ENCODE data around the gene PIWIL4. TPM values are rescaled to one million over a fixed set of nuclear protein-coding genes. Genes with fewer than 3 reads are reported as not detected.

Gene PIWIL4
- total RNA-seq, result 10 to 100 TPM in 1 of 2 donors, under 1 TPM in 1; 0.82 to 17.2 TPM

DNA sequence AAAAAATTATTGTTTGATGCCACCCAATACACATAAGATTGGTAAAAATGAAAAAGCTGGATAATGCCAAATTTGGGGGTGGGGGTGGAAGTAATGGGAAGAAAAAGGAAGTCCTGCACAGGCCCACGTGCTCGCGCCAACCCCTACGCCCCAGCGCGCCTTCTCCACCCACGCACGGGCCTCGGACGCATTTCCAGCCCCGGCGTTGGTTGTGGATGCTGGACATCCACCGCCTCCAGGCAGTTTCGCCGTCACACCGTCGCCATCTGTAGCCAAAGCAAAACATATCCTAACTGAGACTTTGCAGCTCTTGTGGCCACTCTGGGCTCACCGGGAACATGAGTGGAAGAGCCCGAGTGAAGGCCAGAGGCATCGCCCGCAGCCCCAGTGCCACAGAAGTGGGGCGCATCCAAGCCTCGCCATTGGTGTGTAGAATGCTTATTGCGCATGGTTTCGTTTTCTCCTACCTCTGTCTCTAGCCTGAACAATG is at the start of gene PIWIL4:
PIWIL4 (plus strand) TSS at position 188 of the 490 bp plus-strand sequence; CDS start at position 339, 151 bp downstream.
- no peak within 1 kb of the TSS for H3K27ac ChIP-seq
- intact Hi-C loops (cut with DNase I), result no loop called here
- H3K36me3 ChIP-seq, result no peaks in the 10 kb centered on the region
- no peaks in the 10 kb centered on the region for H3K27me3 ChIP-seq (replicated peaks; ENCODE audit: insufficient read depth)
- no peak within 1 kb of the TSS for H3K4me3 ChIP-seq
- DNase-seq (ENCODE audit: low spot score), result no peak
- TF ChIP-seq, protein P1, sequence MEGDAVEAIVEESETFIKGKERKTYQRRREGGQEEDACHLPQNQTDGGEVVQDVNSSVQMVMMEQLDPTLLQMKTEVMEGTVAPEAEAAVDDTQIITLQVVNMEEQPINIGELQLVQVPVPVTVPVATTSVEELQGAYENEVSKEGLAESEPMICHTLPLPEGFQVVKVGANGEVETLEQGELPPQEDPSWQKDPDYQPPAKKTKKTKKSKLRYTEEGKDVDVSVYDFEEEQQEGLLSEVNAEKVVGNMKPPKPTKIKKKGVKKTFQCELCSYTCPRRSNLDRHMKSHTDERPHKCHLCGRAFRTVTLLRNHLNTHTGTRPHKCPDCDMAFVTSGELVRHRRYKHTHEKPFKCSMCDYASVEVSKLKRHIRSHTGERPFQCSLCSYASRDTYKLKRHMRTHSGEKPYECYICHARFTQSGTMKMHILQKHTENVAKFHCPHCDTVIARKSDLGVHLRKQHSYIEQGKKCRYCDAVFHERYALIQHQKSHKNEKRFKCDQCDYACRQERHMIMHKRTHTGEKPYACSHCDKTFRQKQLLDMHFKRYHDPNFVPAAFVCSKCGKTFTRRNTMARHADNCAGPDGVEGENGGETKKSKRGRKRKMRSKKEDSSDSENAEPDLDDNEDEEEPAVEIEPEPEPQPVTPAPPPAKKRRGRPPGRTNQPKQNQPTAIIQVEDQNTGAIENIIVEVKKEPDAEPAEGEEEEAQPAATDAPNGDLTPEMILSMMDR (IDR thresholded peaks at IDR 0.05), result no peak
- TF ChIP-seq POLR2AphosphoS5 (IDR thresholded peaks at IDR 0.05) (no peak), POLR2A (IDR thresholded peaks at IDR 0.05) (no peak)
- H3K9me3 ChIP-seq, result no peaks in the 10 kb centered on the region
- WGBS, result 93% methylated on average over 25 of the region's 25 CpGs
- no peaks in the 10 kb centered on the region for H3K4me1 ChIP-seq (replicated peaks)

GRCh38 chr11:94518300-94518699 is 48.9 kb upstream of the PIWIL4 start:
- H3K4me1 ChIP-seq (replicated peaks), result no peaks in the 10 kb centered on the region
- DNase-seq (ENCODE audit: low spot score), result no peak
- H3K36me3 ChIP-seq, result no peaks in the 10 kb centered on the region
- intact Hi-C loops (cut with DNase I), result no loop called here
- WGBS, result 62% methylated on average over 4 of the region's 4 CpGs
- no peak for TF ChIP-seq POLR2AphosphoS5 (IDR thresholded peaks at IDR 0.05)
- no peak for TF ChIP-seq POLR2A (IDR thresholded peaks at IDR 0.05)
- TF ChIP-seq, protein P1 (IDR thresholded peaks at IDR 0.05), result no peak
- H3K9me3 ChIP-seq, result no peaks in the 10 kb centered on the region
- H3K27me3 ChIP-seq (replicated peaks; ENCODE audit: insufficient read depth), result no peaks in the 10 kb centered on the region
- no peak overlapping the region for H3K27ac ChIP-seq
- no peak overlapping the region for H3K4me3 ChIP-seq

- intact Hi-C loops (cut with DNase I), result loop anchor here (10.0 kb wide), 2 partner anchors 75 to 375 kb away; no protein-coding TSS in a partner anchor
- 7% methylated on average over 5 of the region's 5 CpGs for WGBS
Observed at GRCh38 chr11:94519478-94520084, 47.6 kb upstream of the PIWIL4 start.

GRCh38 chr11:94521684-94522083 is 45.5 kb upstream of the PIWIL4 start:
- TF ChIP-seq POLR2A (IDR thresholded peaks at IDR 0.05), result no peak
- no peaks in the 10 kb centered on the region for H3K4me1 ChIP-seq (replicated peaks)
- 63% methylated on average over 4 of the region's 5 CpGs for WGBS
- H3K9me3 ChIP-seq, result no peaks in the 10 kb centered on the region
- intact Hi-C loops (cut with DNase I), result loop anchor here (10.0 kb wide), 2 partner anchors 73 to 373 kb away; no protein-coding TSS in a partner anchor
- H3K27ac ChIP-seq, result no peak overlapping the region
- H3K4me3 ChIP-seq, result no peak overlapping the region
- no peaks in the 10 kb centered on the region for H3K36me3 ChIP-seq
- H3K27me3 ChIP-seq (replicated peaks; ENCODE audit: insufficient read depth), result no peaks in the 10 kb centered on the region
- DNase-seq (ENCODE audit: low spot score), result no peak

More at GRCh38 chr11:94519478-94520084, 47.6 kb upstream of the PIWIL4 start:
- TF ChIP-seq POLR2AphosphoS5 (IDR thresholded peaks at IDR 0.05), result no peak
- TF ChIP-seq, protein P1 (IDR thresholded peaks at IDR 0.05), result peak; percentile 28 to 69 (median 62)
- no peaks in the 10 kb centered on the region for H3K36me3 ChIP-seq
- no peaks in the 10 kb centered on the region for H3K9me3 ChIP-seq
- no peak overlapping the region for H3K4me3 ChIP-seq
- H3K27me3 ChIP-seq (replicated peaks; ENCODE audit: insufficient read depth), result no peaks in the 10 kb centered on the region
- no peak for DNase-seq (ENCODE audit: low spot score)
- H3K4me1 ChIP-seq (replicated peaks), result no peaks in the 10 kb centered on the region
- no peak overlapping the region for H3K27ac ChIP-seq

GRCh38 chr11:94524341-94524740 is 42.8 kb upstream of the PIWIL4 start:
- intact Hi-C loops (cut with DNase I), result loop anchor here (10.0 kb wide), 2 partner anchors 70 to 370 kb away; no protein-coding TSS in a partner anchor
- Histone ChIP-seq H3K4me3 (no peak overlapping the region), H3K4me1 (replicated peaks) (no peaks in the 10 kb centered on the region), H3K27ac (no peak overlapping the region), H3K36me3 (no peaks in the 10 kb centered on the region), H3K27me3 (replicated peaks; ENCODE audit: insufficient read depth) (no peaks in the 10 kb centered on the region), H3K9me3 (no peaks in the 10 kb centered on the region)
- WGBS, result 45% methylated on average over 1 of the region's 1 CpG
- TF ChIP-seq POLR2A (IDR thresholded peaks at IDR 0.05), result no peak
- TF ChIP-seq, protein P1 (IDR thresholded peaks at IDR 0.05), result no peak
- TF ChIP-seq POLR2AphosphoS5 (IDR thresholded peaks at IDR 0.05), result no peak
- DNase-seq (ENCODE audit: low spot score), result no peak
